GM12892 (cell line): ENCODE results near the gene OTOP2.

Experiments
- POLR2A ChIP-seq: IDR thresholded peaks from 2 replicates; pipeline ENCODE4 v1.6.1; 2011; ENCODE audit warnings: low read depth, low read length, control low read depth
- POLR2AphosphoS5 ChIP-seq: IDR thresholded peaks from 2 replicates; pipeline ENCODE4 v1.6.1; 2011; ENCODE audit warnings: low read depth, low read length, control low read depth

DNA sequence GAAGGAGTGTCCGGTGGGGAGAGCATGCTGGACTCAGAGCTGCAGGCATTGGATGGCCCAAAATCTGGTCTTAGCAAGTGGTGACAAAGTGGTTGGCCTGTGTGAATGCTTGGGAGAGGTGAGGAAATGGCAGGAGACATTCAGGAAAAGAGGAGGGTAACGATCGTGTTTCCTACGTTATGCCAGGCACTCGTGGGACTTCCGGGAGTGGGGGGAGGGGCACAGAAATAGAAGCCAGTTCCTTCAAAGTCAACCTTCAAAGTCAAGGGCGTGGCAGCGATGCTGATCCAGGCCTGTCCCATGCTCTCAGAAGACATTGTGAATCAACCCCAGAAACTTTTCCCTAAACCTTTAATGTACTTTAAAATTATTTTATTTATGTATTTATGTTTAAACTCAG is 15.5 kb downstream of the OTOP2 start:
- no peak for TF ChIP-seq POLR2A
- TF ChIP-seq POLR2AphosphoS5, result no peak
